HG03432 (cell line): Measurements from ENCODE around the gene S100PBP.
"Not testable (repeated sequence)": the region's sequence is repeated elsewhere in the genome, so short reads cannot be mapped to it uniquely, and the experiment has no call there.

ENCODE experiments used
- ATAC-seq: cut with Tn5 transposase; IDR thresholded peaks from one replicate; pipeline ENCODE4 v1.9.1; 2021; ENCODE audit warnings: mild to moderate bottlenecking, moderate library complexity; ENCODE audit not compliant: unreplicated experiment

The S100PBP gene

DNA sequence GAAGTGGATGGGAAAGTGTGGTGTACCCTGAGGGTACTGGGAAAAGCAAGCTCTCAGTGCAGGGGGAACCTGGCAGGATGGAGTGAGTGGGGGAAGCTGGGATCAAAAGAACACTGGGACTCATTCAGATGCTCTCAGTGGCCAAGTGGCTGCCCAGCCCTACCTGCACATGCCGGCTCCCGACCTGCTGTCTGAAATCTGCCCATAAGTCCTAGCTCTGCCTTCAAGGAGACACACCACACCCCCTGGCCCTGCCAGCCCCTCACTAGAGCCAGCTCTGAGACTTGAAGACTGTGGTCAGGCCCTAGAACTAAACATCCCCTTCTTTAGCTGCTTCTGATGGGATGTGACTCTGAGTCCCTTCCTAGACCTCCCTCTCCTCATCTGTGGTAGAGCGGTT is 81.5 kb downstream of the S100PBP start:
- no peak for ATAC-seq

- ATAC-seq: no peak
Measured at GRCh38 chr1:32899586-32900296, 82.3 kb downstream of the S100PBP start.

GRCh38 chr1:32900371-32900955 is 83.0 kb downstream of the S100PBP start:
- no peak for ATAC-seq

DNA sequence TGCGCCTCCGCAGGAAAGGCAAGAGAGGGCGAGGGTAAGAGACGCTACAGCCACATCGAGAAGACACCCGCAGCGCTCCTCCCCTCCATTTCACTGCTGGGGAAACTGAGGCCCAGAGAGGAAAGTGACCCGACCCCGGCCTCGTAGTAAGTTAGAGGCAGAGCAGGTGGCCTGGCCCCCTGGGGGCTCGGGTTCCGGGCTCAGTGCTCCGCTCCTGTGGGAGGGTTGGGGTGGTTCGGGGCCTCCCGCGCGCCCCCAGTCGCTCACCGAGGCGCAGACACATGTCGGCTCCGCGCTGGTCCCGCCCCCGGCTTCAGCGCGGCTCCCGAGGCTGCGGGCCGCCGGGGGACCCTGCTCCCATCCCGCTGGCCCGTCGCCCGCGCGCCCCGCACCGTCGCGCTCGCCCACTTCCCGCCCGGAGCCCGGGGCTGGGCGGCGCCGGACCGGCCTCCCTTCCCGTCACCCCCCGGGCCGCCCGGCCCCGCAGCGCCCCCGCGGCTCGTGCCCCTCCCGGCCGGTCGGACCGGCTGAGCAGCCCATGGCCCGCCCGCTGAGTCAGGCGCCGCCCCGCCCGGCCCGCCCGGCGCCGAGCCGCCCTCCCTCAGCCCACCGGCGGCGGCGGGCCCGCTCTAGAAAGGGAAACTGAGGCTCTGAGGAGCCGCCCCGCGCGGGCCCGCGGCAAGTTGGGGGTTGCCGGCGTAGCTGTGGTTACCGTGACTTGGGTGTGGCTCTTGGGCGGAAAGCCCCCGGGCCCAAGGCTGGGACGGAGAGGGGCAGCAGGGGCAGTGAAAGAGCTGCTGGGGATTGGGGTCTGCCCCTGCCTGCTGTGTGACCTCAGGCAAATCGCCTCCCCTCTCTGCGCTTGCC is 83.7 kb downstream of the S100PBP start, which contains the start of gene TMEM54:
TSS of gene TMEM54 (minus strand) at position 434 of the 867 bp plus-strand sequence. CDS start at position 283, 151 bp downstream.
- ATAC-seq: no peak

DNA sequence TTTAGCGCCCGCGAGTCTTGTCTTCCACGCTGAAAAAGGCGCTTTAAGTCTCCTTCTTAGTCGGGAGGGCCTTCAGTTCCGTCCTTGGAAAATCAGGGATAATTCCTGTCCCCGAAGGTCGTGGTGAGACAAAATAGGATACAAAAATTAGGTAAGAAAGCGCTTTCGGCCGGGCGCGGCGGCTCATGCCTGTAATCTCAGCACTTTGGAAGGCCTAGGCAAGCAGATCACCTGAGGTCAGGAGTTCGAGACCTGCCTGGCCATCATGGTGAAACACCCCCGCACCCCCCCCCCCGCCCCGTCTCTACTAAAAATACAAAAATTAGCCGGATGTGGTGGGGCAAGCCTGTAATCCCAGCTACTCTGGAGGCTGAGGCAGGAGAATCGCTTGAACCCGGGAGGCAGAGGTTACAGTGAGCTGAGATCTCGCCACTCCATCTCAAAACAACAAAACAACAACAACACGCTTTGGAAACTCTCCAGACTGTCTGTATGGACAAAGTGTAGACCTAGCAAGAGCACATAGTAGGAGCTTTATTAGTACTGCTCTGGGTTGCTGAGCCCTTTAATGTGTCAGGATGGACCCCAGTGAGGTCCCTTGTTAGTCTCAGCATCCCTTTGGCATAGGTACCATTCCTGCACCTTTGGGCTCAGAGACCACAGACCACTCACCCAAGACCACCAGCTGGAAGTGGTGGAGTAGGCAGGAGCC is 84.5 kb downstream of the S100PBP start:
- ATAC-seq: no peak

GRCh38 chr1:32902535-32902920 is 85.1 kb downstream of the S100PBP start:
- no peak for ATAC-seq

- ATAC-seq: no peak
Measured at GRCh38 chr1:32903991-32904785, 86.7 kb downstream of the S100PBP start.

GRCh38 chr1:32904797-32905196 is 87.3 kb downstream of the S100PBP start:
- ATAC-seq: no peak

DNA sequence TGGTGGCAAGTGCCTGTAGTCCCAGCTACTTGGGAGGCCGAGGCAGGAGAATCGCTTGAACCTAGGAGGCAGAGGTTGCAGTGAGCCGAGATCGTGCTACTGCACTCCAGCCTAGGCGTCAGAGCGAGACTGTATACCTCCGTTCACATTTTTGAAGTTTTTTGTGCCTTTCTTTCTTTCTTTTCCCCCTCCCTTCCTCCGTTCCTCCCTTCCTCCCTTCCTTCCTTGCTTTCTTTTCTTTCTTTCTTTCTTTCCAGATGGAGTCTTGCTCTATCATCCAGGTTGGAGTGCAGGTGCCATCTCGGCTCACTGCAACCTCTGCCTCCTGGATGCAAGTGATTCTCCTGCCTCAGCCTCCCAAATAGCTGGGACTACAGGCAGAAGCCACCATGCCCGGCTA is 88.1 kb downstream of the S100PBP start:
- not testable (repeated sequence) for ATAC-seq

DNA sequence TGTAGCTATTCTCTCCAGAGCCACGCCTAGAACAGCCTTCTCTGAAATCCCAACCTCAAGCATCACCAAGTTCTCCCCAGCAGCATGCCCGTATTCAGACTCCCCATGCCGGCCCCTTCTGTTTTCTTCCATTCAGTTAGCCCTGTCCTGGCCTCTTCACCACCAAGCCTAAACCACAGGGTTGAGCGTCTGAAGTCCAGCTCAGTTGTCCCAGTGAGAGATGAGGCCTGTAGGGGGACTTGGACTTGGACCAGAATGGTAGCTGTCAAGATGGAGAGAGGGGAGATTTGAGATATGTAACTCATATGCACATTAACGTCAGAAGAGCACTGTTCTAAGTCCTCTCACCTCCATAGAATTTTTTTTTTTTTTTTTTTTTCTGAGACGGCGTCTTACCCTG is 89.2 kb downstream of the S100PBP start:
- ATAC-seq: no peak

GRCh38 chr1:32907435-32907834 is 90.0 kb downstream of the S100PBP start:
- ATAC-seq: no peak
